Activated T-helper 1 cell treated with anti-CD3 and anti-CD28 coated beads, Interleukin-12 subunit alpha, Interleukin-12 subunit beta, Interleukin-2, Interleukin-4 antibody, amounts not matched to agents 30 ng/mL and 10 ng/mL and 1 ng/mL, durations not matched to agents 14 hours and 24 hours and 36 hours (primary cell): ENCODE measurements around the gene HIP1. TPM values are rescaled to one million over a fixed set of nuclear protein-coding genes. Genes with fewer than 3 reads are reported as not detected.

ENCODE experiments used
- total RNA-seq: library from RNA; stranded (reverse); gene quantifications from 2 replicates; pipeline ENCODE4 v1.2.3, GENCODE V29; 2022

Gene HIP1
- total RNA-seq, 1 donor from 2014 or later, result 2.3 TPM

Other genes starting within 250 kb of the HIP1 start
- not detected in 2 replicates for gene SPDYE5, start 246.6 kb downstream of the HIP1 start, total RNA-seq
- not detected in 2 replicates for gene CCL26, start 33.3 kb upstream of the HIP1 start, total RNA-seq
- not detected in 2 replicates for gene CCL24, start 74.9 kb upstream of the HIP1 start, total RNA-seq
- 59.9 and 63.9 TPM in 2 replicates for gene RHBDD2, start 140.1 kb upstream of the HIP1 start, total RNA-seq
- 84.4 and 91.2 TPM in 2 replicates for gene POR, start 176.2 kb upstream of the HIP1 start, total RNA-seq